Transverse colon (tissue), 4 donors: ENCODE measurements around the gene LDLRAD4. TPM values are rescaled to one million over a fixed set of nuclear protein-coding genes. Genes with fewer than 3 reads are reported as not detected.

Experiments
- DNase-seq: peaks from one replicate; pipeline ENCODE4 v3.0.0-alpha.2; 2019
- H3K27ac ChIP-seq, 4 donors: fragments of 200-600 bp; sonication (generic); 2 replicates each; pipeline ENCODE4 v1.5.1; 2016 to 2018; ENCODE audit warnings: inconsistent platforms in 4 of 4
- H3K27me3 ChIP-seq: fragments of 200-600 bp; sonication (generic); 2 replicates; pipeline ENCODE4 v1.5.1; 2017; ENCODE audit warnings: inconsistent platforms
- H3K36me3 ChIP-seq, 4 donors: fragments of 200-600 bp; sonication (generic); 2 replicates each; pipeline ENCODE4 v1.5.1; 2017 to 2019; ENCODE audit warnings: inconsistent platforms in 4 of 4
- H3K4me1 ChIP-seq, 4 donors: fragments of 200-600 bp; sonication (generic); 2 replicates each; pipeline ENCODE4 v1.5.1; 2017 to 2020; ENCODE audit warnings: inconsistent platforms in 4 of 4
- H3K4me3 ChIP-seq, 4 donors: fragments of 200-600 bp; sonication (generic); 1 replicate in 1 of 4; 2 replicates in 3 of 4; pipeline versions ENCODE4 v1.5.1 to v1.6.1; 2017 to 2019; ENCODE audit warnings: inconsistent platforms in 4 of 4
- H3K9me3 ChIP-seq, 2 donors: fragments of 200-600 bp; sonication (generic); 2 replicates each; pipeline ENCODE4 v1.5.1; 2017 to 2019; ENCODE audit warnings: inconsistent platforms in 2 of 2
- EP300 ChIP-seq: sonication (generic); formaldehyde crosslinking; IDR thresholded peaks from one replicate; pipeline ENCODE4 v1.6.1; 2017; ENCODE audit warnings: antibody characterized with exemption, low read depth
- POLR2A ChIP-seq: fragments of 450-650 bp; IDR thresholded peaks from one replicate; pipeline ENCODE4 v1.6.1; 2016; ENCODE audit warnings: antibody characterized with exemption, mild to moderate bottlenecking, moderate library complexity
- POLR2AphosphoS5 ChIP-seq, 3 donors: sonication (generic); formaldehyde crosslinking; IDR thresholded peaks; one replicate each; pipeline ENCODE4 v1.6.1; 2016; ENCODE audit warnings: antibody characterized with exemption in 3 of 3
- WGBS, 2 donors: methylation state at CpG; one replicate each; pipeline ENCODE4 v1.1.5; 2018; ENCODE audit warnings: low coverage in 1 of 2; 5-methylcytosine and 5-hydroxymethylcytosine counted together
- in situ Hi-C, 4 donors: fragments of 200-750 bp; cut with MboI; loops; one replicate each; pipeline versions ENCODE4 v1.15.0 to v1.15.1; 2017; ENCODE audit warnings: low sequenced_read_pairs in 3 of 4, low pct_ligation_motif_present in 1 of 4, low pct_unique_long_range_greater_than_20kb in 1 of 4
- intact Hi-C: fragments of 100-400 bp; cut with DNase I; formaldehyde crosslinking; loops from one replicate; pipeline ENCODE4 v1.15.1; 2023; ENCODE audit warnings: low total_unique reads
- total RNA-seq, 4 donors: library from RNA; depleted of rRNA; stranded (reverse); fragments of >200 nt; gene quantifications; one replicate each; pipeline ENCODE4 v1.1.0, GENCODE V29; 2016
- TF ChIP-seq, protein P1 (sequence below), 5 experiments: fragments of 200-600 bp in 3 of 5; fragments of 450-650 bp in 2 of 5; sonication (generic) in 3 of 5; IDR thresholded peaks; 1 replicate in 2 of 5; 2 replicates in 3 of 5; pipeline ENCODE4 v1.5.1; 2016 to 2017; ENCODE audit warnings: antibody characterized with exemption in 5 of 5, inconsistent platforms in 3 of 5, mild to moderate bottlenecking in 2 of 5, moderate library complexity in 1 of 5

Gene LDLRAD4
- total RNA-seq, 4 donors from 2014 or later: 34.8 to 277 (median 60.6) TPM

DNA sequence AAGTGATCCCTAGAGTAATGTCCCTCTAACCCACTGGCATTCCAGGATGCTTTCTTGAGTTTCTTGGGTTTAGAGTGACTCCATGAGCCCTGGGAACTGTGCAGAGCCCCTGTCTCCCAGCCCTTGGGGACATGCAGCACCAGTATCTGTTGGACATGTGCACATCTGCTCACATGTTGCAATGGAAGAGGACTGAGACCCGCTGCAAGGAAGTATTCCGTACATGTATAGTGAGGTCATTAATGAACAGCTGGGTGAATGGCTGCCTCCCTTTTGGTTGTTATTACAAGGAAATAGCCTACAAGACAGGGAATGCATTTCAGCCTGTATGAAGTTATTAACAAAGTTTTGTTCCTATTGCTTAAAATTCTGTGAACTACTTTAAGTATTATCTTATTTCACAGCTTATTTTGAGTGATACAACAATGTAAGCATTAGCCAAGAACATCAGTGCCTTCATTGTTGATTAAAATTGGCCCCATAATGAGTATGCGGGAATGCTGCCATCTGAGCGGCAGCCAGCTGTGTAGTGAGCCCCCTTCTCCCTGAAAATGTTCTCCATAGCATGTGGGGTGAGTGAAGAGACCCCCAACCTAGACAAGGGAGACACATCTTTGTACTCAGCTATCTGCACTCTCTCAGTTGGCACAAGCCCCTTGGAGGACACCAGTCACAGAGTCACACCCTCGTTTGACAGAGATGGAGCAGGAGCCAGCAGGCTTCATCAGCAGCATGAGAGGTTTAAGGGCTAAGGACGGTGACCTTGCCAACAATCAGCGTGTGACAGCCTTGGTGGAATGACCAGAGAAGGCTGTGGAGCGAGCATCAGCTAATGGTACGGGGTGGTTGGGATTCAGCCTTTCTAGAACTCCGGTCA is 420.4 kb downstream of the LDLRAD4 start:
- Histone ChIP-seq H3K4me3 (no peak overlapping the region), H3K9me3 (no peaks in the 10 kb centered on the region), H3K36me3 (no peaks in the 10 kb centered on the region), H3K27me3 (no peaks in the 10 kb centered on the region), H3K4me1 (no peaks in the 10 kb centered on the region), H3K27ac (no peak overlapping the region)
- in situ Hi-C loops: loop anchor here in 3 of 4 donors (25.0 kb wide), 2 partner anchors 427 to 527 kb away; partner anchors contain the start of gene LDLRAD4 (in 2 of the 3)
- no peak for DNase-seq
- TF ChIP-seq POLR2A: no peak
- TF ChIP-seq POLR2AphosphoS5 (IDR thresholded peaks at IDR 0.05): no peak
- TF ChIP-seq EP300: no peak
- TF ChIP-seq, protein P1, sequence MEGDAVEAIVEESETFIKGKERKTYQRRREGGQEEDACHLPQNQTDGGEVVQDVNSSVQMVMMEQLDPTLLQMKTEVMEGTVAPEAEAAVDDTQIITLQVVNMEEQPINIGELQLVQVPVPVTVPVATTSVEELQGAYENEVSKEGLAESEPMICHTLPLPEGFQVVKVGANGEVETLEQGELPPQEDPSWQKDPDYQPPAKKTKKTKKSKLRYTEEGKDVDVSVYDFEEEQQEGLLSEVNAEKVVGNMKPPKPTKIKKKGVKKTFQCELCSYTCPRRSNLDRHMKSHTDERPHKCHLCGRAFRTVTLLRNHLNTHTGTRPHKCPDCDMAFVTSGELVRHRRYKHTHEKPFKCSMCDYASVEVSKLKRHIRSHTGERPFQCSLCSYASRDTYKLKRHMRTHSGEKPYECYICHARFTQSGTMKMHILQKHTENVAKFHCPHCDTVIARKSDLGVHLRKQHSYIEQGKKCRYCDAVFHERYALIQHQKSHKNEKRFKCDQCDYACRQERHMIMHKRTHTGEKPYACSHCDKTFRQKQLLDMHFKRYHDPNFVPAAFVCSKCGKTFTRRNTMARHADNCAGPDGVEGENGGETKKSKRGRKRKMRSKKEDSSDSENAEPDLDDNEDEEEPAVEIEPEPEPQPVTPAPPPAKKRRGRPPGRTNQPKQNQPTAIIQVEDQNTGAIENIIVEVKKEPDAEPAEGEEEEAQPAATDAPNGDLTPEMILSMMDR (IDR thresholded peaks at IDR 0.05): no peak
- WGBS, 2 donors: 67 to 91% methylated on average over 3 to 10 of the region's 10 CpGs
- intact Hi-C loops: no loop called here

DNA sequence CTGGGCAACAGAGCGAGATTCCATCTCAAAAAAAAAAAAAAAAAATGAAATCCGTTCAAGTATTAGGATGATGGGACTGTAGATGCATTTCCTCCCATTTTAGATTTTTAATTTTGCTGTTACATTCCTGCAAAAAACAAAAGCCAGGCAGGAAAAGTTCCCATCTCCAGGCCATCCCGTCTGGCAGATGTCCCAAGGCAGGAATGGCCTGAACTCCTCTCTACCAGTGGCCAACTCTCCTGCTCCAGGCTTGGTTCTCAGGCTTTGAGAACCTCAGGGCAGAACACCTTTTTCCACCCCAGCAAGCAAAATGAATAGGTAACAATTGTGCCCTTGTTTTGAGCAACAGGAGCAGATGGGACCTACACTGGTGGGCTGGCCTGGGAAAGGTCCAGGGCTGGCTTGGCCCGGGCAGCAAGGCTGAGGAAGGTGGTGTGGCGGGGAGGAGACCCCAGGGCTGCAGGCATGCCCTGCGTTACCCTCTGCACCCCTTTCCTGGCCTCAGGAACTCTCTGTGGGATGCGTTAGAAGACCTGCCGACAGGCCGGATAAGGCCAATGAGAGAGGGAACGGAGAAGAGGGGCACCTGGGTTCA is 421.8 kb downstream of the LDLRAD4 start:
- Histone ChIP-seq H3K27ac (no peak overlapping the region), H3K36me3 (peaks cover 0 to 4% (median 0%) of the 10 kb centered on the region in 4 donors), H3K4me1 (no peaks in the 10 kb centered on the region), H3K9me3 (no peaks in the 10 kb centered on the region), H3K4me3 (no peak overlapping the region), H3K27me3 (no peaks in the 10 kb centered on the region)
- intact Hi-C loops (no loop called here), in situ Hi-C loops (loop anchor here in 3 of 4 donors (25.0 kb wide), 2 partner anchors 428 to 528 kb away; partner anchors contain the start of gene LDLRAD4 (in 2 of the 3))
- DNase-seq: no peak
- TF ChIP-seq, protein P1 (IDR thresholded peaks at IDR 0.05): no peak
- TF ChIP-seq EP300 (no peak), POLR2AphosphoS5 (IDR thresholded peaks at IDR 0.05) (no peak), POLR2A (no peak)
- 76 to 84% methylated on average over 5 to 10 of the region's 10 CpGs for WGBS, 2 donors

DNA sequence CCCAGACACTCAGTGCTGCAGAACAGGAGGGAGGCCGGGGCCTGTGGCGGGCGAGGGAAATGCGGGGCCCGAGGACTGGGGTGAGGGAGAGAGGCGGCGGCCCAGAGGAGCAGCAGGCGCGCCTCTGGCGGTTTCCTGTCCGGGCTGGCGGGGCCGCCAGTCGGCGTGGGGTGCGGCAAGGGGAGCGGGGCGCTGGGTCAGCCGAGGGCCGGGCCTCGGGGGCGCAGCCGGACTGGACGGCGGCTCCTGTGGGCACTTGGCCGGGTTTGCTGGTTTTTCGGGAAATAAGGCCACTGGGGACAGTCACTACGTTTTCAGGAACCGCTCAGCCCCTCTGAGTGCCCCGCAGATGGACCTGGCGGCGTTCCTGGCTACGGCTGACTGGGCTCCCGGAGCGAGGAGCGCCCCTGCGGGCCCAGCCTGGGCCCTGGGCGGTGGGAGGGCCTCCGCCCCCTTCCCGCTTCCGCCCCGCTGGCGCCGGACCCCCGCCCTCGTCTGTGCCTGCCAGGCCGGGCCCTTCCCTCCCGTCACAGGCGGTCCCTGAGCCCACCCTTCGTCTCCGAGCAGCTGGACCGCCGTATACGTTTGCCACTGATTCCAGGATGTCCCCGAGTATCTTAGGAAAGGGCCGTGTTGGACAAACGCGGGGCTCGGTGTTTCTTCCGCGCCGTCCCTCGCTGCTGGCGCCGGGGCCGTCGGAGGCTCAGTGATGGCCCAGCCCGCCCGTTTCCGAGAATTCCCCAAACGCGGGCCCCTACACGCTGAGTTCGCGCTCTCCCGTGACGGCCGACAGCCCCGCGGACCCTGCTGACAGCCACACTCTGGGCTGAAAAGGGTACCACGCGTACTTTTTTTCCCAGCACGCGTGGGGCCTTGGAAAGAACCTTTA is 423.2 kb downstream of the LDLRAD4 start:
- intact Hi-C loops: no loop called here
- H3K36me3 ChIP-seq: peaks cover 0 to 7% (median 0%) of the 10 kb centered on the region in 4 donors
- peak overlapping the region; percentile 11 to 45 (median 26) for H3K27ac ChIP-seq
- H3K4me3 ChIP-seq: peak overlapping the region in 3 of 4 donors; percentile 19 to 42 (median 23)
- no peak for TF ChIP-seq POLR2AphosphoS5 (IDR thresholded peaks at IDR 0.05)
- TF ChIP-seq, protein P1 (IDR thresholded peaks at IDR 0.05): no peak
- TF ChIP-seq EP300: no peak
- no peak for TF ChIP-seq POLR2A
- WGBS, 2 donors: 75 to 83% methylated on average over 1 to 65 of the region's 84 CpGs
- H3K4me1 ChIP-seq: no peaks in the 10 kb centered on the region
- H3K9me3 ChIP-seq: no peaks in the 10 kb centered on the region
- no peak for DNase-seq
- no peaks in the 10 kb centered on the region for H3K27me3 ChIP-seq
- in situ Hi-C loops: loop anchor here in 3 of 4 donors (25.0 kb wide), 2 partner anchors 429 to 529 kb away; partner anchors contain the start of gene LDLRAD4 (in 2 of the 3)
